HepG2 (cell line): ENCODE data around the gene ZBTB2. TPM values are rescaled to one million over a fixed set of nuclear protein-coding genes. Genes with fewer than 3 reads are reported as not detected.

Source experiments
- ATAC-seq: fragments of 200-7000 bp; cut with Tn5 transposase; 3 replicates; pipeline ENCODE4 v1.9.1; 2020; ENCODE audit warnings: mild to moderate bottlenecking, moderate library complexity
- BruUV-seq: library from RNA; stranded (reverse); fragments of 400-500 nt; replicated peaks from 2 replicates; lab custom pipeline; 2021; lab: Mats Ljungman, UMichigan
- CTCF ChIA-PET: fragments of 300-600 bp; formaldehyde crosslinking; extraction: SDS; loops from one replicate; lab custom pipeline; 2021; ENCODE audit warnings: low total read pairs, inconsistent platforms, low intra/inter-chr PET ratio; lab: Yijun Ruan, JAX
- POLR2A ChIA-PET: fragments of 350-600 bp; sonication (Branson Sonifier 250); formaldehyde crosslinking; loops from one replicate; lab custom pipeline; 2020; ENCODE audit warnings: antibody characterized with exemption, inconsistent platforms; lab: Yijun Ruan, JAX
- DNase-seq: peaks from one replicate; pipeline ENCODE4 v3.0.0-alpha.2; 2015; ENCODE audit warnings: low spot score
- FAIRE-seq: peaks from 3 replicates; lab custom pipeline; 2011; peaks lifted over from hg19 to GRCh38; lab: Jason Lieb, UNC
- H2AFZ ChIP-seq: one replicate; pipeline ENCODE4 v1.6.1; 2011; ENCODE audit warnings: low read length, inconsistent platforms
- H3K27ac ChIP-seq: fragments of 300-600 bp; 3 replicates; pipeline ENCODE4 v1.8.0; 2011; ENCODE audit warnings: mixed run types, mild to moderate bottlenecking, mixed read lengths, low read length, inconsistent platforms; ENCODE audit not compliant: insufficient read depth; ENCODE audit errors: extremely low read length
- H3K27me3 ChIP-seq, 2 experiments: fragments of 200-600 bp in 1 of 2; 2 replicates in 1 of 2; 3 replicates in 1 of 2; pipeline versions ENCODE4 v1.6.0 to v1.8.0; 2011; ENCODE audit warnings: low read length in 2 of 2, mild to moderate bottlenecking in 2 of 2, moderate library complexity in 2 of 2, inconsistent platforms in 1 of 2; ENCODE audit not compliant: insufficient read depth in 2 of 2, control insufficient read depth in 1 of 2
- H3K36me3 ChIP-seq, 2 experiments: fragments of 200-600 bp in 1 of 2; replicated peaks in 1 of 2; 2 replicates in 1 of 2; 3 replicates in 1 of 2; pipeline versions ENCODE4 v1.5.1 to v1.8.0; 2011; ENCODE audit warnings: low read length in 2 of 2, inconsistent platforms in 1 of 2; ENCODE audit not compliant: insufficient read depth in 2 of 2, control insufficient read depth in 1 of 2
- H3K4me1 ChIP-seq: 2 replicates; pipeline ENCODE4 v1.5.1; 2012; ENCODE audit warnings: low read length, inconsistent platforms; ENCODE audit not compliant: insufficient read depth
- H3K4me2 ChIP-seq: 2 replicates; pipeline ENCODE4 v1.6.0; 2011; ENCODE audit warnings: low read depth, low read length, inconsistent platforms
- H3K4me3 ChIP-seq, 3 experiments: fragments of 200-600 bp in 1 of 3; sonication (generic), shearing (Covaris generic) in 1 of 3; replicated peaks in 1 of 3; 2 replicates each; pipeline ENCODE4 v1.5.1; 2011 to 2016; ENCODE audit warnings: low read length in 3 of 3, inconsistent platforms in 2 of 3, low read depth in 2 of 3, mild to moderate bottlenecking in 2 of 3, control low read depth in 1 of 3, mixed read lengths in 1 of 3; ENCODE audit not compliant: insufficient read depth in 1 of 3
- H3K79me2 ChIP-seq: one replicate; pipeline ENCODE4 v1.6.1; 2011; ENCODE audit warnings: low read length, inconsistent platforms; ENCODE audit not compliant: insufficient read depth
- H3K9ac ChIP-seq: 2 replicates; pipeline ENCODE4 v1.6.0; 2011; ENCODE audit warnings: mild to moderate bottlenecking, low read depth, low read length, inconsistent platforms; ENCODE audit not compliant: insufficient read depth
- H3K9me3 ChIP-seq: 2 replicates; pipeline ENCODE4 v1.5.1; 2012; ENCODE audit warnings: mild to moderate bottlenecking, low read length
- H4K20me1 ChIP-seq: 2 replicates; pipeline ENCODE4 v1.6.0; 2011; ENCODE audit warnings: inconsistent platforms, mild to moderate bottlenecking, low read length, moderate library complexity; ENCODE audit not compliant: insufficient read depth
- ETV6 ChIP-seq: sonication (generic); formaldehyde crosslinking; conservative IDR thresholded peaks from 2 replicates; pipeline ENCODE4 v1.4.0; 2020; ENCODE audit warnings: missing genetic modification reagents
- HIVEP1 ChIP-seq: sonication (generic); formaldehyde crosslinking; IDR thresholded peaks from 2 replicates; pipeline ENCODE4 v1.4.0; 2020; ENCODE audit warnings: mild to moderate bottlenecking, missing genetic modification reagents
- HNF1A ChIP-seq, 2 experiments: sonication (generic) in 1 of 2; formaldehyde crosslinking in 1 of 2; IDR thresholded peaks; 2 replicates each; pipeline versions ENCODE4 v1.4.0 to v1.6.1; 2016 to 2020; ENCODE audit warnings: borderline replicate concordance in 1 of 2, low read depth in 1 of 2, mild to moderate bottlenecking in 1 of 2, missing genetic modification reagents in 1 of 2
- MAFF ChIP-seq: IDR thresholded peaks from 2 replicates; pipeline ENCODE4 v1.6.1; 2011; ENCODE audit warnings: low read depth, low read length, improper control_type of control experiment
- MED8 ChIP-seq: sonication (generic); formaldehyde crosslinking; IDR thresholded peaks from 2 replicates; pipeline ENCODE4 v1.8.1; 2023; ENCODE audit warnings: mild to moderate bottlenecking, missing genetic modification reagents; ENCODE audit not compliant: insufficient replicate concordance
- TEAD3 ChIP-seq: optimal IDR thresholded peaks from 2 replicates; pipeline ENCODE3; 2016; ENCODE audit warnings: borderline replicate concordance
- ZBTB8A ChIP-seq: sonication (generic); formaldehyde crosslinking; IDR thresholded peaks from 2 replicates; pipeline ENCODE4 v1.4.0; 2020; ENCODE audit warnings: mild to moderate bottlenecking, low read depth, missing genetic modification reagents, borderline replicate concordance
- ZFP91 ChIP-seq: sonication (generic); formaldehyde crosslinking; IDR thresholded peaks from 2 replicates; pipeline ENCODE4 v1.9.0; 2022; ENCODE audit warnings: missing genetic modification reagents, mild to moderate bottlenecking, borderline replicate concordance
- ZMYM3 ChIP-seq: sonication (generic); formaldehyde crosslinking; IDR thresholded peaks from 2 replicates; pipeline ENCODE4 v1.5.1; 2020; ENCODE audit warnings: mild to moderate bottlenecking, missing genetic modification reagents
- ZNF407 ChIP-seq: sonication (generic); formaldehyde crosslinking; IDR thresholded peaks from one replicate; pipeline ENCODE4 v1.5.1; 2020; ENCODE audit warnings: mild to moderate bottlenecking, missing genetic modification reagents; ENCODE audit errors: not compliant biosample characterization
- WGBS: methylation state at CpG from one replicate; pipeline ENCODE4 v1.1.6; 2017; ENCODE audit warnings: low lambda C conversion rate; 5-methylcytosine and 5-hydroxymethylcytosine counted together
- in situ Hi-C: cut with HindIII; loops from 2 replicates; pipeline ENCODE4 v1.10.0; 2017; ENCODE audit warnings: low pct_unique_long_range_greater_than_20kb; ENCODE audit not compliant: extremely low pct_ligation_motif_present
- intact Hi-C: fragments of 100-400 bp; cut with micrococcal nuclease; formaldehyde crosslinking; loops from one replicate; pipeline ENCODE4 v1.10.0; 2022; ENCODE audit not compliant: unreplicated experiment
- polyA plus RNA-seq, 8 experiments: library from polyadenylated mRNA; depleted of rRNA in 3 of 8; stranded (reverse) in 7 of 8; unstranded in 1 of 8; fragments of >200 nt; fragmentation: Illumina TruSeq in 4 of 8; extraction: Trizol in 4 of 8; gene quantifications; 2 replicates each; pipeline versions ENCODE4 v1.2.1 to v1.2.3, GENCODE V29; 2011 to 2016; ENCODE audit warnings: low read depth in 4 of 8, missing spikeins in 1 of 8, mixed read lengths in 1 of 8; ENCODE audit not compliant: insufficient read depth in 1 of 8
- total RNA-seq, 5 experiments: library from RNA; depleted of rRNA; stranded (reverse); fragments of >200 nt; fragmentation: Illumina TruSeq; extraction: Trizol; gene quantifications; 2 replicates each; pipeline ENCODE4 v1.2.3, GENCODE V29; 2016; ENCODE audit warnings: low read depth in 1 of 5

The ZBTB2 gene
- total and polyA plus RNA-seq, 2 of the 13 experiments (the other 11 are each of a cell fraction or from before 2014, with no cell fraction given): 15.4 to 22.8 TPM

GRCh38 chr6:151381722-151382121 is 9.6 kb downstream of the ZBTB2 start:
- FAIRE-seq: no peak
- Histone ChIP-seq H3K9ac (no peak overlapping the region), H3K27me3 (no peaks in the 10 kb centered on the region), H3K36me3 (peaks cover 0 to 1% of the 10 kb centered on the region in 2 experiments; a peak in 1 of 5 replicates), H3K27ac (no peak overlapping the region), H4K20me1 (no peaks in the 10 kb centered on the region), H3K79me2 (peaks cover 82% of the 10 kb centered on the region), H2AFZ (no peak overlapping the region), H3K4me2 (no peak overlapping the region), H3K4me1 (peaks cover 16% of the 10 kb centered on the region), H3K9me3 (no peaks in the 10 kb centered on the region), H3K4me3 (no peak overlapping the region)
- no peak for DNase-seq
- in situ Hi-C loops (no loop called here), intact Hi-C loops (no loop called here)
- WGBS: 96% methylated on average over 4 of the region's 4 CpGs
- POLR2A ChIA-PET: no interaction called here
- CTCF ChIA-PET: no interaction called here
- no TSS peak for BruUV-seq
- no peak for ATAC-seq
- TF ChIP-seq ZBTB8A (CRISPR knock-in tag) (no peak), MED8 (CRISPR knock-in tag) (no peak), TEAD3 (CRISPR knock-in tag) (no peak), MAFF (peak; percentile 65), ZNF407 (CRISPR knock-in tag) (no peak), HNF1A (IDR thresholded peaks at IDR 0.05; ENCODE audit: low read depth) (no peak), HNF1A (CRISPR knock-in tag; IDR thresholded peaks at IDR 0.05; ENCODE audit: borderline replicate concordance) (no peak), ZMYM3 (CRISPR knock-in tag) (no peak), ETV6 (CRISPR knock-in tag) (no peak), ZFP91 (CRISPR knock-in tag) (no peak), HIVEP1 (no peak)
